ENCODE results near the gene OLR1.
"Not testable (repeated sequence)": the region's sequence is repeated elsewhere in the genome, so short reads cannot be mapped to it uniquely, and the experiment has no call there.

The OLR1 gene

DNA sequence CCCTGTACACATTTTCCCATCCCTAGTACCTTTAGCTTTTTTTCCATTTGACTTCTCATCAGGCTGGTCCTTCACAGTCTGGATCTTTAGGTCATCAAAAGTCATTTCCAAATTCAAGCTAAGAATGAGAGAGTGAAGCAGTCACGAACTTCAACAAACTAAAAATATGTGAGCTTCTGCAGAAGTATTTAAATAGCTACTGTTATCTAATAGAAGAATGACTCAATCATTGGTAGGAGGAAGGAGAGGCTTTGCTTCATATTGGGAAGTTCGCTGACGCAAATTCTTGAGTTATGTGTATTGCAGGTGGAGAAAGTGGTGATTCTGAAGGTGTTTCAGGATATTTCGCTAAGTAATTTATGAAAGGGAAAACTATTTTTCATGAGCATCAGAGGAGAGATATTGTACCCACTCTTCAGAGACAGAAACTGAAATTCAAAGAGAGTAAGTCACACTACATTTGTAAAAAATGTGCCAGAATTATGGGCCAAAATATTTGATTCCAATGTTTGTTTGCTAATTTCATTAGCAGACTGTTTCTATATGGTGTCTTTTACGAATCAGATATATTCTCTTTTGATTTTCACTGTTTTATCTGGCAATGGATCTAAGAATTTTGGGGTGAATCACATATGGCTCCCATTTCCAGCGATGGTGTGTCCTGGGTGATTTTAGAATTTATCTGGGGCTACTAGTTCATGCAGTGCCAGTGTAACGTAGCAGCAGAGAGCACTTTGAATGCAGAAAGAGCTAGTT, at the start of gene OLR1:
TSS of gene OLR1 (minus strand) at position 160 of the 756 bp plus-strand sequence. CDS start at position 105, 55 bp downstream.
- no peak for DNase-seq (ENCODE audit: low read depth)

DNA sequence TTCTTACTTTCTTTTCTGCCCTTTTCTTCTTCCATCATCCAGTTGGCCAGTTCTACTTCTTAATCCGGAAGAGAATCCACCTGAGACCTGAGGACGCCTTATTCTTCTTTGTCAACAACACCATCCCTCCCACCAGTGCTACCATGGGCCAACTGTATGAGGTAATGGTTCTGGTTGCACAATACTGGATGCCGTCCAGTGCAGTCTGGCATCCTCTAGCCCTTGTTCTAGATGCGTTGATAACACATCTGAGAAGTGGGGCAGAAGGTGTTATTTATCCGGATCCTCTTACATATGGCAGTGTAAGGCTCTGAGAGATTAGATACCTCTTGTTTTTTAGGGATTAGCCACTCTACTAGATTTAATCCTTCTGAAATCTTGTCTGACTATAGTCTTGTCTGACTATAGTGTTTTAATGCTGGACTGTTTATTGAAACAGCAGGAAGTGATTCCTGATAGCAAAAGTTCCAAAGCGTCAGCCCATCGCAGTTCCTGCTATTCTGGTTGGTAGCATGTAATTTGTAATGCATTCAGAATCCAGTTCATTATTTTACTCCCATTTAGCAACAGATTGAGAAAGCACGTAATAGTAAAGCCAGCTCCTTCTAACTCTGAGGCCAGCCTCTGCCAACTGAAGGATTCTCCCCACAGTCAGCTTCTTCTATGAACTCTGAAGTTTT, 48.6 kb upstream of the OLR1 start:
- no peak for DNase-seq (ENCODE audit: low read depth)

DNA sequence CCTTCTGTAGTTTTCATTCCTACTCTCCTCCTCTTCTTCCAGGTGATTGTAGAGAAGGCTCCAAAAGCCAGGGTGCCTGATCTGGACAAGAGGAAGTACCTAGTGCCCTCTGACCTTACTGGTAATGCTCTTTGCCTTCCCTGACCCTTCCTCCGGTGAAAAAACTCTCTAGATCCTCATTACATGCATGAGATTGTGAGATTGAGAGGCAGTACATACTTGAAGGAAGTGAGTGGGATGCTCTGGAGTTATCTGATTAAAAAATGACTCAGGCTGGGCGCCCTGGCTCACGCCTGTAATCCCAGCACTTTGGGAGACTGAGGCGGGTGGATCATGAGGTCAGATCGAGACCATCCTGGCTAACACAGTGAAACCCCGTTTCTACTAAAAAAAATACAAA, 46.1 kb upstream of the OLR1 start:
- no peak for DNase-seq (ENCODE audit: low read depth)

DNA sequence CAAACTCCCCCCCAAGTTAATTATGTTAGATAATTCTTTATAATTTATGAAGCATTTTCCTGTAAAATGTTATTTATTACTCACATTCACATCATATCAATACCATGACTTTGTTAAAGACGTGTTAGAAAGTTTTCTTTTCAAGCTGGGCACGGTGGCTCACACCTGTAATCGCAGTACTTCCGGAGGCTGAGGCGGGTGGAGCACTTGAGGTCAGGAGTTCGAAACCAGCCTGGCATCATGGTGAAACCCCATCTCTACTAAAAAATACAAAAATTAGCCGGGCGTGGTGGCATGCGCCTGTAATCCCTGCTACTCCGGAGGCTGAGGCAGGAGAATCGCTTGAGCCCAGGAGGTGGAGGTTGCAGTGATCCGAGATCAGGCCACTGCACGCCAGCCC, 44.0 kb upstream of the OLR1 start:
- not testable (repeated sequence) for DNase-seq (ENCODE audit: low read depth)

DNA sequence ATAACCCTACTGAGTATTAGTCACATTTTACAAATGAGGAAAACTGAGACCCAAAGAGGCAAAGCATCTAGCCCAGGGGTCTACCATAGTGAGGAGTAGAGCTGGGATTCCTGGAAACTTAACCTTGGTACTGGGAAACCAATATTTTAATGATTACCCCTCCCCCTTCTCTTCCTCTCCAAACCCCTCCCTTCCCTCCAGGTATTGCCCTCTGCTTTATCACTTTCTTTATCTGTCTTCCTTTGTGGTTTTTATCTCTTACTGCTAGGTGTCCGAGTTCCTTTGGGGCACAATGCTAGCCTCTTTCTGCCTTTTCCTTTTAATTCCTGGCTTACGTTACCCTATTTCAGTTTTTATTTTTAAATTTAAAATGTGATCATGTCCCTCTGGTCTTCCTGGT, 43.5 kb upstream of the OLR1 start:
- no peak for DNase-seq (ENCODE audit: low read depth)

DNA sequence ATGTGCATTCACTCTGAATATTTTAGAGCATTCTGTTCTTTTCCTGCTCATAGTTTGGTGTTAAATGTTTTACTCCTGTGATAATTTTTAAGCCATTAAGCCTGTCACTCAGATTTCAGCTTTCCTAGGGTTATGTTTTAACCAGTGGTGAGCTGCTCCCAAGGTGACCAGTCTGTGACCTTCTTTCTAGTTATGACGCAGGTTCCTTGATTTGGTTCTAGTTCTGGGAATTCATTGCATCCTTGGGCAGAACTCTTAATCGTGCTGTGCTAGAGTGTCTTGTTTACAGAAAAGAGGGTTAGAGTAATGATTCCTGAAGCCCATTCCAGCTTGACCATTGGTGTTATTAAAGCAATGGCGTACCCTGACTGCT, 42.9 kb upstream of the OLR1 start:
- no peak for DNase-seq (ENCODE audit: low read depth)

DNA sequence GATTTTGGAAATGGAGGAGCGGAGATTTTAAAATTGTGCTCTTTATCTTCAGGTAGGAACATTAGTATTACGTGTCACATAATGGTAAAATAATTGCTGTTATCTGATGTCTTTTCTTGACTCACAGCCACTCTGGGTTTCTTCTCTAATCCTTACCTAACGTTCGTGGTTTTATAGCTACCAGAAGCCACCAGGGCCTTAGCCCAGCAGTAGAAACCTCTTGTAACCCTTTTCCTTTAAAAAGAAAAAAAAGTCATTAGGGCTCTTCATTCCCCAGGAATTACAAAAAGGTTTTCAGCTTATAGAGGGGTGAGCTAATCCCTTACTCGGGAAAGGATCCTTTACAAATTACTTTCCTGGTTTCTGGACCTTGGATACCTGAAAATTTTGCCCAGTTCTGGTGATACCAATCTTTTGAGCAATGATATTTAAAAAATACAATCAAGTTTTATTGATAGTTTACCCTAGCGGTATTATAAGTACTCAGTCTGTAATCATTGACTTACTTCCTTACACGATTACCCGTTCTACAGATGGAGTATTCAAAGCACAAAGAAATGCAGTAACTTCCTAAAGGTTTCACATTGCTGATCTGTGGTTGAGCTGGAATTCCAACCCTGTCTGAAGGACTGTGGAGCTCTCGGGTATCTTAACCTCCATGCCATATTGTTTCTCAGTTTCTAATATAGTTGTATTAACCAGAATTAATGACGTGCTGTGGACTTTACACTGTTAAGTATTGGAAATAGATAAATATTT, 42.4 kb upstream of the OLR1 start:
- no peak for DNase-seq (ENCODE audit: low read depth)

DNA sequence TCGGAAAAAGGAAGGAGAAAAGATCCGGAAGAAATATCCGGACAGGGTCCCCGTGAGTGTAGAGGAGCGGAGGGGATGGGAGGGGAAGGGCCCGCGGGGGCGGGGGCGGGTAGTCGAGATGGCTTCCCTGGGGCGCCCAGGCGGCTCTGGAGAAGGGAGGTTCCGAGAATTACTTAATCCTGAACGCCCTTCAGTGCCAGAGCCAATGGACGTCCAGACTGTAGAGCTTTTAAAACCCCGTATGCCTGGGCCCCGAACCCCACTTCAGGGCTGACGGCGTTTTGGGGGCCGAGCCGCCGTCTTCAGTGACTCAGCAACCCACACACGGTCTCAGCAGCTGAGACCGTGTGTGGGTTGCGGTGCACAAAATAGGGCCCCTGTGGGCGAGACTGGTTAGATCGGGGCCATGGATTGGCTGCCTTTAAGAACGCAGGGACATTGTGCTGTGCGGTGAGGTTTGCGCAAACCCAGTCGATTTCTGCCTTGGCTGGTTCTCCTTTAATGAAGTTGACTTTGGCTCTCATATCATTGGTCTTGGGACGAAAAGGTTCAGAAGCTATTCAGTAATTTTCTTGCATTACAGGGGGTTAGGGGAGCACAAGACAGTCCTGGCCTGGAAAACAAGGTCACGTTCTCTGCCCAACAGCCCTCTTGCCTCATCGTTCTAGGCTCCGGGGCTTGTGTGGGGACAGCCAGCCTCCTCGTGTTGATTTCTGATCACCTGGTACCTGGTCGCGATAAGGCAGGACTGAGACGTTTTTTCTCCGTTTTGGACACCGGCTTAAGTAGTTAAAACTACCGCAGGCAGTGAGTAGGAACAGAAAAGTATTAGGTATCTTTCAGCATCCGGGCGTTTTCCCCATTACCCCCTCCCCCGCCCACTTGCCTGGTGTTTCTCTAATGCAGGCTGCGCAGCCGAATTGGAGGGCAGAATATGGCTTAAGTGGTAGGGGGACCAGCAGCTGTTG, 41.5 kb upstream of the OLR1 start:
- DNase-seq (ENCODE audit: low read depth): peak; percentile 72

DNA sequence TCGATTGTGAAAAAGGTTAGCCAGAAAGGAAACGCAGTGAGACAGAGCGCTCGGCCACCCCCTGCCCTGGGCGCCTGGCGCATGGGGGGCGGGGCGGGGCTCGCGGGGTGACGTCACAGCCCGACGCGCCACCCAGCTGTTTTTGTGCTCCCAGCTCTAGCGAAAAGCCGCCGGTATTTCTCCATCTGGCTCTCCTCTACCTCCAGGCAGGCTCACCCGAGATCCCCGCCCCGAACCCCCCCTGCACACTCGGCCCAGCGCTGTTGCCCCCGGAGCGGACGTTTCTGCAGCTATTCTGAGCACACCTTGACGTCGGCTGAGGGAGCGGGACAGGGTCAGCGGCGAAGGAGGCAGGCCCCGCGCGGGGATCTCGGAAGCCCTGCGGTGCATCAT, 40.8 kb upstream of the OLR1 start, which contains the start of gene GABARAPL1:
TSS of gene GABARAPL1 (plus strand) at position 139 of the 393 bp plus-strand sequence. CDS start at position 392, 253 bp downstream.
- peak; percentile 63 for DNase-seq (ENCODE audit: low read depth)

DNA sequence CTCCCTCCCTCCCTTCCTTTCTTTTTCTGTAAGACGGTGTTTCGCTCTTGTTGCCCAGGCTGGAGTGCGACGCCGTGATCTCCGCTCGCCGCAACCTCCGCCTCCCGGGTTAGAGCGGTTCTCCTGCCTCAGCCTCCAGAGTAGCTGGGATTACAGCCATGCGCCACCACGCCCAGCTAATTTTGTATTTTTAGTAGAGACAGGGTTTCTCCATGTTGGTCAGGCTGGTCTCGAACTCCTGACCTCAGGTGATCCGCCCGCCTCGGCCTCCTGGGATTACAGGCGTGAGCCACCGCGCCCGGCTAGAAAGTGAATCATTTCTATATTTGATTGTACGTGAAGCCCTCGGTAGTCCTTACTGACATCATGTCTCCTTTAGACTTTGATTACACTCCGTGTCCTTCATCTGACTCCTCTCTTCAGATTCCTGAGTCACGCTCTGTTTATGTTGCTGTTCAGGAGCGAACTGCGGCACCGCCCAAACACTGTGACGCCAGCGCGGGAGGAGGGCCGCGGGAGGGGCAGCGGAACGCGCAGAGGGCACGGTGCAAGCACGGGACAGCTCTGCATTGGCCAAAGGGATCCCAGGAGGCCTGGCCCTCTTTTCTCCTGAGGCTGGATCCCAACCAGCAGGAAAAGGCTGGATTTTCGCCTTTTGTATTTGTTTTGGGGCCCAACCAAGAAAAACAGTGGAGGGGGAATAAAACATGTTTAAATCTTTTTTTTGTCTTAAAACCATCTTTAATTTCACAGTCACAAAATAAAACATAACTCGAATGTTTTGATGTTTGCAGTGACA, 40.2 kb upstream of the OLR1 start:
- peak; percentile 78 for DNase-seq (ENCODE audit: low read depth)

DNA sequence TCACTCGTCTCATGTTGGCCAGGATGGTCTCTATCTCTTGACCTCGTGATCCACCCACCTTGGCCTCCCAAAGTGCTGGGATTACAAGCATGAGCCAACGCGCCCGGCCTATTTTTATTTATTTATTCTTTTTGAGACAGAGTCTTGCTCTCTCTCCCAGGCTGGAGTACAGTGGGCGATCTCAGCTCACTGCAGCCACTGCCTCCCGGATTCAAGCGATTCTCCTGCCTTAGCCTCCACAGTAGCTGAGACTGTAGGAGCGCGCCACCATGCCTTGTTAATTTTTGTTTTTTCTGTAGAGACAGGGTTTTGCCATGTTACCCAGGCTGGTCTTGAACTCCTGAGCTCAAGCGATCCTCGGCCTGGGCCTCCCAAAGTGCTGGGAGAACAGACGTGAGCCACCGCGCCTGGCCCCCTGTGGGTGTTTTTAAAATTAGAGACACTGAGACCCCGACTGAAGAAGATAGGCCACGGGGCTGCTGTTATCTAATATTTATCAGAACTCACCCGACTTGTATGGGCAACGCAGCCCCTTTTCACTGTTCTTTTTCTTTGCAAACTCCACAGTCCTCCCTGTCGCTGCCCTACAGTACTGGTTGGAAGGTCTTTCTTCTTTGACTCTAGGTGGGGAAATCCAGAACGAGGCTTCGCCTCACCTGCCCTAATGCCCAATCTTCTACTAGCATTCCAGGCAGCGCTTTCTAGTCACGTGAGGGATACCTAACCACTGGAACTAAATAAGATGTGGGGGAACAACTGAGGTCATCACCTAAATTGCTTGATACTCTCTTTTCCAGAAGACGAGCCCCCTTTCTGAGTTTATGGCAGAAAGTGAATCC, 39.4 kb upstream of the OLR1 start:
- no peak for DNase-seq (ENCODE audit: low read depth)

DNA sequence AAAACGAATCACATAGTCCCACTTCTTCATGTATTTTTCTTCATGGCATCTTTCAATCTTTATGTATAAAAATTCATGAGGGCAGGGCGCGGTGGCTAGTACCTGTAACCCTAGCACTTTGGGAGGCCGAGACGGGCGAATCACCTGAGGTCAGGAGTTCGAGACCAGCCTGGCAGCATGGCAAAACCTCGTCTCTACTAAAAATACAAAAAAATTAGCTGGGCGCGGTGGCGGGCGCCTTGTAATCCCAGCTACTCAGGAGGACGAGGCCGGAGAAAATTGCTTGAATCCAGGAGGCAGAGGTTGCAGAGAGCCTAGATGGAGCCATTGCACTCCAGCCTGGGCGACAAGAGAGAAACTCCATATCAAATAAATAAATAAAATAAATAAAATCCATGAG, 38.3 kb upstream of the OLR1 start:
- no peak for DNase-seq (ENCODE audit: low read depth)

DNA sequence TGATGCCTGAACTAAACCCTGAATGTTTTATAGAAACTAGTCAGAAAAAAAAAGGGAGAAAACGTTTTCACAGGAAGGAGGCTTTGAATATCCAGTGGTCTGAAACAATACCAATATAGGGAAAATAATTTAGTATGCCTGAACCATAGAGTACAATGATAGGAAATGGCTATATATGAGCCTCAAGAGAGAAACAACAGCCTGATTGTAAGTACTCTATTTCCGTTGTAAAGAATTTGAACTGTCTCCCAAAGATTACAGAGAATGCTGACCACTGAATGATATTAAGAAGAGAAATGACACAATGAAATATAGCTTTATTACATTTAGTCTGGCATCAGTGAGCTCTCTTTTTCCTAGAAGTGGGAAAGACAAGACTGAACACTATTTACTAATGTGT, 35.2 kb upstream of the OLR1 start:
- DNase-seq (ENCODE audit: low read depth): no peak

DNA sequence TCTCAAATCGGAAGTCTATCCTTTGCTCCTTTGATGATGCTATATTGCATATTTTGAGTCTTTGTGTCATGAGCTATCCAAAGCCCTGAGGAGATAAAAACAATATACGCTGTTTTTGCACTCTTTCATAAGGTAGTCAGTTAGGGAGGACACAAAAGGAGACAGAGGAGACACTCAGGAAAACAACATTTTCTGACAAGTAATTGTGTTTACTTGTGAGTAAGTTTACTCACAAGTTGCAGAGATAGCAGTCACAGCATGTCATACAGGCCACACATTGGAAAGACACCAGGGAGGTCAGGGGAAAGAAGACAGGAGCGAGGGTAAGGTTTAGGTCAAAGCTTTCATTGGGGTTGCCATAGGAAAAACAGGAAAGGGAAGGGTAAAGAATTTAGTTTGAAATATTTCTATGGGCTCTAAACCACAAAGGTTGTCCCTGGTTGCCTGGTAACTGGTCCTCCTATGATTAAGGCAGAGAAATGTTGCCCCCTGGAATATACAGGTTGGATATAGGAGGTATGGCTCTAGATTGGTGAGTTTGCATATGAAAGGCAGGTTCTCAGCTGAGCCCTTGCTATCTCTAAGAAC, 33.4 kb upstream of the OLR1 start:
- DNase-seq (ENCODE audit: low read depth): no peak

DNA sequence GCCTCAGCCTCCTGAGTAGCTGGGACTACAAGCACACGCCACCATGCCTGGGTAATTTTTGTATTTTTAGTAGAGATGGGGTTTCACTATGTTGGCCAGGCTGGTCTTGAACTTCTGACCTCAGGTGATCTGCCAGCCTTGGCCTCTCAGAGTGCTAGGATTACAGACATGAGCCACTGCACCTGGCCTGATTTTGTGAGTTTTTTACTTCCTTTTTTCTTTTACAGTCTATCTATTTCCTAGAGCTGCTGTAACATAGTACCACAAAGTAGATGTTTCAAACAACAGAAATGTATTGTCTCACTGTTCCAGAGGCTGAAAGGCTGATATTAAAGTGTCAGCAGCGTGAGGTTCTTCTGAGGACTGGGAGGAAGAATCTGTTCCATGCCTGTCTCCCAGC, 32.6 kb upstream of the OLR1 start:
- DNase-seq (ENCODE audit: low read depth): not testable (repeated sequence)

DNA sequence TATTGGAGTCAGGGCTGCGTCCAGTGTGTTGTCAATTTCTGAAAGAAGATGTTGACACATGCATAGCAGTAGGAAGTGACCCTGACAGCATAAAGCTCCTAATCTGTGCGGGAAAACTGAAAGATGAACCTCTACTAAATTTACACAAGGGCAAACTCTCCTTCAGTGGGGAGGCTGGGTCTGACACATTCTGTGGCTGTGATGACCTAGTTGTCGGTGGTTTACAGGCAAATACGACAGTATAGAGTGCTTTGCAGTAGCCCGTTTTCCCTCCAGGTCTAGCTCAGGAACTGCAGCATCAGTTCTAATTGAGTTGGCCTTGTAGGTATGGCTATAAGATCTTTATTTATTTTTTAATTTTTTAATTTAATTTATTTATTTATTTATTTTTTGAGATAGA, 25.9 kb upstream of the OLR1 start:
- DNase-seq (ENCODE audit: low read depth): no peak

DNA sequence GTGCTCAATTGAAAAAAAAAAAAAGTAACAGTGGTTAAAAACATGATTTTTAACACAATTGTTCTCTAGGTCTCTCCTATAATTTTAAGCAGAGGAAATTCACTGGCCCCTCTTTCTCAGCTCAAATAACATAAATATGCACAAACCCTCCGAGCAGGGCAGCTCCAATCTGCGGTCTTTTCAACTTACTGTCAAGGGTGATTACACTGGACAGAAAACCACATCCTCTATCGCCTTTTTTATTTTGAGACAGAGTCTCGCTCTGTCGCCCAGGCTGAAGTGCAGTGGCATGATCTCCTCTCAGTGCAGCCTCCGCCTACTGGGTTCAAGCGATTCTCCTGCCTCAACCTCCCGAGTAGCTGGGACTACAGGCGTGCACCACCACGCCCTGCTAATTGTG, 24.3 kb upstream of the OLR1 start:
- DNase-seq (ENCODE audit: low read depth): no peak

DNA sequence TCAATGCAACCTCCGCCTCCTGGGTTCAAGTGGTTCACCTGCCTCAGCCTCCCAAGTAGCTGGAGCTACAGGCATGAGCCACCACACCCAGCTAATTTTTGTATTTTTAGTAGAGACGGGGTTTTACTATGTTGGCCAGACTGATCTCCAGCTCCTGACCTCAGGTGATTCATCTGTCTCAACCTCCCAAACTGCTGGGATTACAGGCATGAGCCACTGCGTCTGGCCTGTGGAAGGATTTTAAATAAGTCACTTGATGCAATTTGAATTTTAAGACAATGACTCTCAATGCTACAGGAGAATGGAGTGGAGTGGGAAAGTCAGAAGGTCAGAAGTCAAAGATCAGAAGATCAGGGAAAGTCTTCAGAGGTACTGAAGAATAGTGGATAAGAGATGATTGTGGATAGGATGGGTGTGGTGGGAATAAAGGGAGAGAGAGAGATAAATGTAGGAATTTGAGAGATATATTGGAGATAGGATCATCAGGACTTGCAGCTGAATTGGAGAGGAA, 22.3 kb upstream of the OLR1 start:
- DNase-seq (ENCODE audit: low read depth): no peak

DNA sequence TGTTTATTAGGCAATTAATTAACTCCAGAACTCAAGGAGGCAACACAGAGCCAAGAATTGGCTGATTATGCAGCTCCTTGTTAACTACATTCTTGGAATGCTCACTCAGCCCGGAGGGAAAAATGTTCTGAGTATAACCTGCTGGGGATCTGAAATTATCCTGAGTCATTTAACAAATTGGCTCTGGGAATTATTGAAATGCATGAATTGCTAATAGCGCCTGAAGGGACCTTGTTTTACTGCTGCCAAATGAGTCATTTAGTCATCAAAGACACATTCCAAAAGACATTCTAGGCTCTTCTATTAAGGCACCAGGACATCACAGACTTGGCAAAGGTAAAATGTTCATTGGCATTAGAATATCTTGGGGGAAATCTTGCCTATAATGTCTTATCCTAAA, 19.9 kb upstream of the OLR1 start:
- no peak for DNase-seq (ENCODE audit: low read depth)
